Measurements from ENCODE around the gene FBXW7.

GRCh38 chr4:152529880-152530279 lies 6.0 kb downstream of the FBXW7 start:
- TF ChIP-seq, protein P1, sequence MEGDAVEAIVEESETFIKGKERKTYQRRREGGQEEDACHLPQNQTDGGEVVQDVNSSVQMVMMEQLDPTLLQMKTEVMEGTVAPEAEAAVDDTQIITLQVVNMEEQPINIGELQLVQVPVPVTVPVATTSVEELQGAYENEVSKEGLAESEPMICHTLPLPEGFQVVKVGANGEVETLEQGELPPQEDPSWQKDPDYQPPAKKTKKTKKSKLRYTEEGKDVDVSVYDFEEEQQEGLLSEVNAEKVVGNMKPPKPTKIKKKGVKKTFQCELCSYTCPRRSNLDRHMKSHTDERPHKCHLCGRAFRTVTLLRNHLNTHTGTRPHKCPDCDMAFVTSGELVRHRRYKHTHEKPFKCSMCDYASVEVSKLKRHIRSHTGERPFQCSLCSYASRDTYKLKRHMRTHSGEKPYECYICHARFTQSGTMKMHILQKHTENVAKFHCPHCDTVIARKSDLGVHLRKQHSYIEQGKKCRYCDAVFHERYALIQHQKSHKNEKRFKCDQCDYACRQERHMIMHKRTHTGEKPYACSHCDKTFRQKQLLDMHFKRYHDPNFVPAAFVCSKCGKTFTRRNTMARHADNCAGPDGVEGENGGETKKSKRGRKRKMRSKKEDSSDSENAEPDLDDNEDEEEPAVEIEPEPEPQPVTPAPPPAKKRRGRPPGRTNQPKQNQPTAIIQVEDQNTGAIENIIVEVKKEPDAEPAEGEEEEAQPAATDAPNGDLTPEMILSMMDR (IDR thresholded peaks at IDR 0.05), result no peak
- TF ChIP-seq POLR2A (IDR thresholded peaks at IDR 0.05), result no peak

All from breast epithelium (tissue), 3 donors.